Memory B cell (primary cell): ENCODE results near the gene CPSF3.
"Not testable (repeated sequence)": the region's sequence is repeated elsewhere in the genome, so short reads cannot be mapped to it uniquely, and the experiment has no call there.

Source experiments
- ATAC-seq: fragments of 150-1000 bp; cut with Tn5 transposase; 2 replicates; pipeline ENCODE4 v1.10.0; 2021; ENCODE audit warnings: low read depth, mild to moderate bottlenecking, moderate library complexity
- DNase-seq, 2 donors: peaks; one replicate each; pipeline ENCODE4 v3.0.0; 2022; ENCODE audit warnings: low spot score in 2 of 2
- H3K27ac Mint-ChIP-seq: one replicate; pipeline ENCODE4 v1.8.0; 2022; ENCODE audit warnings: mild to moderate bottlenecking, moderate library complexity, mixed read lengths
- H3K27me3 Mint-ChIP-seq: one replicate; pipeline ENCODE4 v1.8.0; 2022; ENCODE audit warnings: mixed read lengths
- H3K36me3 Mint-ChIP-seq: one replicate; pipeline ENCODE4 v1.8.0; 2022; ENCODE audit warnings: mild to moderate bottlenecking, mixed read lengths
- H3K4me1 Mint-ChIP-seq: one replicate; pipeline ENCODE4 v1.8.0; 2022; ENCODE audit warnings: mixed read lengths
- H3K4me3 Mint-ChIP-seq: one replicate; pipeline ENCODE4 v1.8.0; 2022; ENCODE audit warnings: mild to moderate bottlenecking, moderate library complexity, mixed read lengths
- H3K9me3 Mint-ChIP-seq: one replicate; pipeline ENCODE4 v1.8.0; 2022; ENCODE audit warnings: mixed read lengths

Gene CPSF3

DNA sequence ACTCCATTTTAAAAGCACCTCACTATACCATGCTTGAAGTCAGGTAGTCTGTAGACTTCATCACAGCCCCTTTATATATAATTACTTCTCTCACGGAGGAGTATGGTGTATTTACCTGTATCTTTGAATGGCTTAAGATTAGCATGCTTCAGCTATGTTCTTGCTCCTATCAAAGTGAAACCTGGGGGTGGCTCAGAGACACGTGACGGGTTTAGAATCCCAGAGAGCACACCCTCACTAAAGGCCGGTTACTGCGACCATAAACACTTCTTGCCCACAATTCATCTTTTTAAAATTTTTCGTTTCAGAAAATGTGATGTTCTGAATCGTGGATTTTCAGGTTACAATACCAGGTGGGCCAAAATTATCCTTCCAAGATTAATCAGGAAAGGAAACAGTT lies 54.5 kb downstream of the CPSF3 start:
- no peak overlapping the region for H3K4me3 Mint-ChIP-seq
- H3K27ac Mint-ChIP-seq = peak overlapping the region; percentile 39
- H3K27me3 Mint-ChIP-seq = no peaks in the 10 kb centered on the region
- H3K9me3 Mint-ChIP-seq = no peaks in the 10 kb centered on the region
- peaks cover 27% of the 10 kb centered on the region for H3K4me1 Mint-ChIP-seq
- no peak for ATAC-seq
- H3K36me3 Mint-ChIP-seq = peaks cover 8% of the 10 kb centered on the region
- no peak for DNase-seq

DNA sequence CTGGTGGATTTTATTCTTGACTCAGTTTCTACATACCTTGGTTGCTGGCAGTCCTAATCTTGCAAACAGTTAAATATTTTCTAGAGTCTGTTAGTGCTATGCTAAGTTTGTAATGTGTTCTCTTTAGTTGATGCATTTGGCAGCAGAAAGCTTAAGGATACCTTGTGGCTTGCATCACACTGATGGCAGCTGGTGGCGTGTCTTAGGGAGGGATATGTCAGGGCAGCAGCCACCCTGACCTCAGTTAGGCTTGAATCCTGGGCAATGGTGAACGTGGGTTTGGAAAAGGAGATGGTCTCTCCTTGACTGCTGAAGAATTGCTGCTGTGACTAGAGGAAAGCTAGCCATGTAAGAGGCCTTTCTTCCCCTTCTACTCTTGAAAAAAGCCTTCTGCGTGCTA lies 55.1 kb downstream of the CPSF3 start:
- no peaks in the 10 kb centered on the region for H3K27me3 Mint-ChIP-seq
- H3K36me3 Mint-ChIP-seq = peaks cover 10% of the 10 kb centered on the region
- peaks cover 24% of the 10 kb centered on the region for H3K4me1 Mint-ChIP-seq
- H3K9me3 Mint-ChIP-seq = no peaks in the 10 kb centered on the region
- H3K27ac Mint-ChIP-seq = peak overlapping the region; percentile 39
- DNase-seq (no peak), ATAC-seq (no peak)
- no peak overlapping the region for H3K4me3 Mint-ChIP-seq

DNA sequence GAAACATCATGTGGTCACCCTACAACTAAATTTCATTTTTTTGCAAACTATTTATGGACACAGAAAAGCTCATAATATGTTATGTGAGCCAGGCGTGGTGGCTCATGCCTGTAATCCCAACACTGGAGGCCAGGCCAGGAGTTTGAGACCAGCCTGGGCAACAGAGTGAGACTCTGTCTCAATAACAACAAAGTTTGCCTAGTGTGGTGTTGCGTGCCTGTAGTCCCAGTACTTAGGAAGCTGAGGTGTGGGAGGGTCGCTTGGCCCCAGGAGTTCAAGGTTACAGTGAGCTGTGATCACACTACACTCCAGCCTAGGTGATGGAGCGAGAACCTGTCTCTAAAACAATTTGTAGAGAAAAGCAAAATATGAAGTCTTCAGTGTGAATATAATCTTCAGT lies 56.7 kb downstream of the CPSF3 start:
- ATAC-seq (no peak), DNase-seq (no peak)
- Mint-ChIP-seq H3K36me3 (peaks cover 16% of the 10 kb centered on the region), H3K27me3 (no peaks in the 10 kb centered on the region), H3K4me3 (no peak overlapping the region), H3K4me1 (peaks cover 24% of the 10 kb centered on the region), H3K9me3 (no peaks in the 10 kb centered on the region), H3K27ac (peak overlapping the region; percentile 78)

DNA sequence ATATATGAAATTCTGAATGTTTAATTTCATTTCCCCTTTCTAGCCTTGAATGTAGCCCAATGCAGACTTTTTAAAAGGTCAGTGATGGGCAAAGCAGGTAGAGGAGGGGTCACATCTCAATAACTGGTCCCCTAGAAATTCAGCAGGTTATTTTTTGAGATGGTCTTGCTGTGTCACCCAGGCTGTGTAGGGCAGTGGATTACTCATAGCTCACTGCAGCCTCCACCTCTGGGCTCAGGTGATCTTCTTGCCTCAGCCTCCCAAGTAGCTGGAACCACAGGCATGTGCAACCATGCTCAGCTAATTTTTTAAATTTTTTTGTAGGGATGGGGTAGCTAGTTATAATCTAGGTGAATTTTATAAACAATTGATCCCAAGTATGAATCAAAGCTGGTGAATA lies 59.7 kb downstream of the CPSF3 start:
- Mint-ChIP-seq H3K9me3 (no peaks in the 10 kb centered on the region), H3K36me3 (peaks cover 25% of the 10 kb centered on the region), H3K27ac (no peak overlapping the region), H3K4me3 (no peak overlapping the region), H3K4me1 (peaks cover 13% of the 10 kb centered on the region), H3K27me3 (no peaks in the 10 kb centered on the region)
- ATAC-seq (no peak), DNase-seq (no peak)

DNA sequence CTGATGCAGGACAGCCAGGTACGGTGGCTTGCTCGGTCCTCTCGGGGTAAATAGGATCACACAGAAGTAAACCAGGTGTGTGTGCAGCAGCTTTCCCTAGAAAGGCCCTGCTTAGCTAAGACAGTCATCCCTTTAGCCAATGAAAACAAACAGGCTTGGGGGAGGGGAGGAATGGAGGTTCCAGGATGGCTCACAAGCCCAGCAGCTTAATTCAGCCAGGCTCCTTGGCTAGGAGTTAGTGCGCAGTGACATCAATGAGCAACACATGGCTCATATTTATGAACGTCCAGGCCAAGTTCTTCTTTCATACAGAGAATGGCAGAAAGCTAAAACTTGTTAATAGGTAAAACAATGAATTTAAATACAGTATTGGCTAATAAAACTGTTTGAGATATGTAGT lies 61.1 kb downstream of the CPSF3 start:
- peaks cover 20% of the 10 kb centered on the region for H3K36me3 Mint-ChIP-seq
- DNase-seq = no peak
- no peaks in the 10 kb centered on the region for H3K27me3 Mint-ChIP-seq
- no peak overlapping the region for H3K4me3 Mint-ChIP-seq
- H3K27ac Mint-ChIP-seq = no peak overlapping the region
- no peaks in the 10 kb centered on the region for H3K9me3 Mint-ChIP-seq
- no peak for ATAC-seq
- peaks cover 2% of the 10 kb centered on the region for H3K4me1 Mint-ChIP-seq

DNA sequence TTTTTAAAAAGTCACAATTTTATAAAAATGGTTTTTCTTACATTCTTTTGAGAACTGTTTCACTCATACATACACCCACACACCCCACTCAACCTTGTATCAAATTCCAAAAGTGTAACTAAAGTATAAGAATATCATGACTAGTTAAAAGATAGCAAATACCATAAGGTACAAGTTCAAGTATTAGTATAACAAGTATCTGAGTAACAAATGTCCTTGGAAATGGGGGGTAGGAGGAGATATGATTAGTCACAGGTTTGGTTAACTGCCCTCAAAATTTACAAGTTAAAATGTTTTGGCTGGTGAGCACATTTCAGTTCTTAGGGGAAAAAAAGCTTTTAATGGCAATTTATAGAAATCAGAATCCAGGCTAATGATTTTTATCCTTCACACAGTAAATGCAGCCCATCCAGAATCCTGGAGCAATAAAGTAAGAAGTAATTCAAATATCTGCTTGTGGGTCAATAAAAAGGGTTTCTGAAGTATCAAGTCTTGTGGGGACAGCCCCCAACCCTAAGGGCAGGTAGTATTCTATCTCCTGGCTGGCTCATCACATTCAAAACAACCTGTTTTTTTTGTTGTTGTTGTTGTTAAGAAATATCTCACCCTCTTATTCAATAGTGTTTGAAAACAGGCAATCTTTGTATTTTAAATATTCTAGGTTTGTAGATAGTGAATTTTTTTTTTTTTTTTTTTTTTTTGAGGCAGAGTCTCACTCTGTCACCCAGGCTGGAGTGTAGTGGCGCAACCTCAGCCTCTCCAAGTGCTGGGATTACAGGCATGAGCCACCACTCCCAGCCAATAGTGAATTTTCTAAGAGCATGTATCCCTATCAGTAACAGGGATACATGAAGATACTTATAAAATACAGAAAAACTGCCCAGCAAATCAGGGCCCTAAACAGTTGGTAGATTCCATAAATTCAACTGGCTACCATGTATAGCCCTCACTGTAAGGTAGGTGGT lies 65.4 kb downstream of the CPSF3 start:
- DNase-seq = no peak
- Mint-ChIP-seq H3K4me3 (no peak overlapping the region), H3K4me1 (no peaks in the 10 kb centered on the region), H3K36me3 (peaks cover 31% of the 10 kb centered on the region), H3K27me3 (no peaks in the 10 kb centered on the region), H3K9me3 (no peaks in the 10 kb centered on the region), H3K27ac (peak overlapping the region; percentile 20)
- no peak for ATAC-seq

DNA sequence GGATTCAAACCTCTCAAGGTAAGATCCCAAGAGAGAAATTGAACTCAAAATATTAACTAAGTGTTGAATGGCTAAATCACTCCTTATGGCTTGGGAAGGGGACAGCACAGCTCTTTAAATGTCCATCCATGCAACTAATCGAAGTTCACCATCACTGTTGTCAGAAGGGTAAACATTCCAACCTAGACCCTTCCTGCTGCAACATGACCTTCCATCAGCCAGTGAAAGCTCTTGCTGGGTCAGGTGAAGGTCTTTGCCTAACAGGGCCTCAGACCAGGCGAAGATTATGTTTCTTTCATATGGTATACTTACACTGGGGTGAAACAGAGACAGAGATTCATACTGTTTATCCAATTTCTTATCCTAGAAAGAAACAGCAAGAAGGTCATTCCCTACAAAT lies 67.3 kb downstream of the CPSF3 start:
- Mint-ChIP-seq H3K9me3 (no peaks in the 10 kb centered on the region), H3K36me3 (peaks cover 32% of the 10 kb centered on the region), H3K27ac (no peak overlapping the region), H3K4me3 (no peak overlapping the region), H3K27me3 (no peaks in the 10 kb centered on the region), H3K4me1 (no peaks in the 10 kb centered on the region)
- no peak for ATAC-seq
- DNase-seq = no peak

DNA sequence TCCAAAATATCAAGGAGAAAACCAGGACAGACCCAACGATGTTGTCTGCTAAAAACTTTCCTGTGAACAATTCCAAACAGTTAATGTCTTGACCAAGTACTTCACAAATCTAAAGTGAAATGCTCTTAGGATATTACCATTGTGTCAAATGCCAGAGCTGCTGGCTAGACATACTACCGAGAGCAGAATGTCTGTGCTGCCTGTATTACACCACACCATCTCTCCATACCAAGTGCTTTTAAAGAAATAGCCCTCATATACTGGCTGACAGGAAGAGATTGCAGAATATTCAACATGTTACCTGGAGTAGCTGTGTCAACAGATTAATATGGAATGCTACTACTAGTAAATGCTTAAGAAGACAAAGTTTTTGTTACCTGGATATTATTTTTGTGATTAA lies 69.5 kb downstream of the CPSF3 start:
- Mint-ChIP-seq H3K4me1 (peaks cover 2% of the 10 kb centered on the region), H3K9me3 (no peaks in the 10 kb centered on the region), H3K27me3 (no peaks in the 10 kb centered on the region), H3K27ac (peak overlapping the region; percentile 75), H3K36me3 (peaks cover 35% of the 10 kb centered on the region), H3K4me3 (no peak overlapping the region)
- ATAC-seq = no peak
- no peak for DNase-seq

DNA sequence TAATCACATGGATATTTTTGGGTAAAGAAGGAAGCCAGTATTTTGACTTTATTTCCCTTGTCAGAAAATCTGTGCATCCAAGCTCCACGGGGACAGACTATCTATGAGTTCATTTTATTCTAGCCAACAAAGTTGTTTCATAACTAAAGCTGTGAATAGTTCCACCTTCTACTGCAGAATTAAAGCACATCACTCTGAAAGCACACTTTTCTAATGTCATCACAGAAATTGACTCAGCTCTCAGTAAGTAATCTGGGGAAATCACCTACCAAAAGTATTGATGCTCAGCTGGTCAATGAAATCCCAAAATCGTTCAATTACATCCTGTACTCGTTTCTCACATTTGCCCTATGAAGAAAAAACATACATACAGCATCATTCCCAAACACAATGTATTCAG lies 70.0 kb downstream of the CPSF3 start:
- Mint-ChIP-seq H3K4me3 (no peak overlapping the region), H3K27ac (peak overlapping the region; percentile 75)
- ATAC-seq = no peak

DNA sequence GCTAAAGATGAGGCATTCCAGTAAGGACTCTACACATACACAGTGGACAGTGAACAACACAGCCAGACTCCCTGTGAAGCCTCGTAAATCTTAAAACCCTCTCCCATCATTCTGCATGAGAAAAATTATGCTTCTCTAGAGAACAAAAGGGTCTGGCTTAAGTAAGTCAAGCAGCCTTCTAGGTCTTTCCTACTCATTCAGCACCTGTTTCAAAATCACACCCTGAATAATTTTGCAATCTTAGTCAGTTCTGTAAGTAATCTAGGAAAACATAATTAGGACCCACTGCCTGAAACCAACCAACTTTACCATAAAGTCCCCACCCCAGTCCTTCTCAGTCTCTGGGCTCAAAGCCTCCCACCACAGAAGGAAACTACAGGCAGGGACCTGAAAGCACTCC lies 70.6 kb downstream of the CPSF3 start:
- DNase-seq (no peak), ATAC-seq (no peak)
- peaks cover 2% of the 10 kb centered on the region for H3K4me1 Mint-ChIP-seq
- H3K9me3 Mint-ChIP-seq = no peaks in the 10 kb centered on the region
- H3K4me3 Mint-ChIP-seq = no peak overlapping the region
- peak overlapping the region; percentile 75 for H3K27ac Mint-ChIP-seq
- peaks cover 32% of the 10 kb centered on the region for H3K36me3 Mint-ChIP-seq
- H3K27me3 Mint-ChIP-seq = no peaks in the 10 kb centered on the region

More for the DNA sequence above, 70.0 kb downstream of the CPSF3 start:
- H3K36me3 Mint-ChIP-seq = peaks cover 33% of the 10 kb centered on the region
- H3K9me3 Mint-ChIP-seq = no peaks in the 10 kb centered on the region
- no peaks in the 10 kb centered on the region for H3K27me3 Mint-ChIP-seq
- no peak for DNase-seq
- H3K4me1 Mint-ChIP-seq = peaks cover 2% of the 10 kb centered on the region

DNA sequence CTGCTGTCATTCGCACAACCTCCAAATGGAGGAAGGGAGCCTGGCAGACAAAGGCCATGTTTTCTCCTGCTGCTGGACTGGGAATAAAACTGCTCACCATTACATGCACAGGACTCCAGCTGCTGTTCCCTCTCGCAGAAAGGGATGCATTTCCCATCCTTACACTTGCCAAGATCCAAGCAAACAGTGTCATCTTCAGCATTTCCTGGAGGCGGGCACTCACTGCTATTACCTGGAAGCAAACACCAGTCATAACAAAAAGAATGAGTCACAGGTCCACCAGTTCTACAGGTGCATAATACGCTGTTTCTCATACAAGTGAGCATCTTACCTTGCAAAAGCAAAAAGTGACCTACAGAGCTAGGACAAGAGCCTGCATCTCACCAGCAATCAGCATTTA lies 73.6 kb downstream of the CPSF3 start:
- no peak for ATAC-seq
- H3K27me3 Mint-ChIP-seq = no peaks in the 10 kb centered on the region
- H3K4me1 Mint-ChIP-seq = peaks cover 2% of the 10 kb centered on the region
- no peak for DNase-seq
- peaks cover 38% of the 10 kb centered on the region for H3K36me3 Mint-ChIP-seq
- no peaks in the 10 kb centered on the region for H3K9me3 Mint-ChIP-seq
- H3K4me3 Mint-ChIP-seq = no peak overlapping the region
- H3K27ac Mint-ChIP-seq = peak overlapping the region; percentile 41

DNA sequence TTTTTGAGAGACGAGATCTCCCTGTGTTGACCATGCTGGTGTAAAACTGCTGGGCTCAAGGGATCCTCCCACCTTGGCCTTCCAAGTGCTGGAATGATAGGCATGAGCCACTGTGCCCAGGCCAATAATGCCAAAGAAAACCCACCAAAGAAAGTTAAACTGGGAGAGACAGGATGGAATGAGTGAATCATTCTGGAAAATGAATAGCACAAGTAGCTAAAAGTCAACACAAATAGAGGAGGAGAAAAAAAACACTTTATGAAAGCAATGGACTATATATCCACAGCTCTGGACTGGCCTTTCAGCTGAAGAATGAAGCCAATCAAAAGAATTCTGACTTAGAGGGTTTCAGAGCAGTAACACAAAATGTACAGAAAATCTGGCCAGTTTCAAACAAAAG lies 74.8 kb downstream of the CPSF3 start:
- H3K9me3 Mint-ChIP-seq = no peaks in the 10 kb centered on the region
- ATAC-seq (no peak), DNase-seq (no peak)
- peaks cover 41% of the 10 kb centered on the region for H3K36me3 Mint-ChIP-seq
- no peaks in the 10 kb centered on the region for H3K27me3 Mint-ChIP-seq
- peak overlapping the region; percentile 60 for H3K27ac Mint-ChIP-seq
- H3K4me1 Mint-ChIP-seq = peaks cover 2% of the 10 kb centered on the region
- no peak overlapping the region for H3K4me3 Mint-ChIP-seq

DNA sequence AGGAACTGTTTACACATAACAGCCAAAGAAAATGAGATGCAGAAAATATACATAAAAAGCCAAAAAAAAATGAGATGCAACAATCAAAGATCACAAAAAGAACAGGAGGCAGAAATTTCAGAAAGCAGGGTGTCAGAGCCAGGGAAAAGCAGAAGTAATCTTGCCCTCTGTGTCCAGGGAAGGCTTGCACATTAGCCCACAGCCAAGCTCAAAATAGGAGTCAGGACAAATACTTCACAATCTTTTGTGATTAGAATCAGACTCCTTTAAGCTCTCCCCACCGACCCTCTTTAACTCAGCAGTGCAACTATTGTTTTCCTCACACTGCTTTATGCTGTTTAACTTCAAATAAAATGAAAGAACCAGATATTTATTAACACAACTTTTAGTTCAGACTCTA lies 85.5 kb downstream of the CPSF3 start:
- no peaks in the 10 kb centered on the region for H3K27me3 Mint-ChIP-seq
- H3K4me1 Mint-ChIP-seq = peaks cover 6% of the 10 kb centered on the region
- DNase-seq (no peak), ATAC-seq (no peak)
- peaks cover 30% of the 10 kb centered on the region for H3K36me3 Mint-ChIP-seq
- peak overlapping the region; percentile 28 for H3K27ac Mint-ChIP-seq
- H3K9me3 Mint-ChIP-seq = no peaks in the 10 kb centered on the region
- H3K4me3 Mint-ChIP-seq = no peak overlapping the region

DNA sequence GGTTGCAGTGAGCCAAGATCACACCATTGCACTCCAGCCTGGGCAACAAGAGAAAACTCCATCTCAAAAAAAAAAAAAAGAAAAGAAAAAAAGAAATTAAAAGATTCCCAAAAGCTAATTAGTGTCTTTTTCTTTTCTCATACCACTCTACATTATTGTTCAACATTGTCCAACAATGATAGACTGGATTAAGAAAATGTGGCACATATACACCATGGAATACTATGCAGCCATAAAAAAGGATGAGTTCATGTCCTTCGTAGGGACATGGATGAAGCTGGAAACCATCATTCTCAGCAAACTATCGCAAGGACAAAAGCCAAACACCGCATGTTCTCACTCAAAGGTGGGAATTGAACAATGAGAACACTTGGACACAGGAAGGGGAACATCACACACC lies 90.5 kb downstream of the CPSF3 start:
- DNase-seq, H3K27me3 Mint-ChIP-seq, H3K4me3 Mint-ChIP-seq, H3K9me3 Mint-ChIP-seq, ATAC-seq, H3K4me1 Mint-ChIP-seq: not testable (repeated sequence)
- peaks cover 33% of the 10 kb centered on the region for H3K36me3 Mint-ChIP-seq
- H3K27ac Mint-ChIP-seq = peak overlapping the region; percentile 60
